HepG2 (cell line): ENCODE data around the gene MADCAM1. TPM values are rescaled to one million over a fixed set of nuclear protein-coding genes. Genes with fewer than 3 reads are reported as not detected.

Source experiments
- CREM ChIP-seq, 2 experiments: sonication (generic) in 1 of 2; formaldehyde crosslinking in 1 of 2; IDR thresholded peaks; 2 replicates each; pipeline versions ENCODE4 v1.4.0 to v1.6.1; 2016 to 2020; ENCODE audit warnings: antibody characterized with exemption in 1 of 2, mild to moderate bottlenecking in 1 of 2, missing genetic modification reagents in 1 of 2
- EEA1 ChIP-seq: sonication (generic); formaldehyde crosslinking; IDR thresholded peaks from 2 replicates; pipeline ENCODE4 v1.5.1; 2020; ENCODE audit warnings: mild to moderate bottlenecking, missing genetic modification reagents, borderline replicate concordance
- FOXA3 ChIP-seq: IDR thresholded peaks from 2 replicates; pipeline ENCODE4 v1.6.1; 2016; ENCODE audit warnings: missing genetic modification reagents, missing compliant biosample characterization
- FOXJ3 ChIP-seq: sonication (generic); formaldehyde crosslinking; IDR thresholded peaks from 2 replicates; pipeline ENCODE4 v1.4.0; 2020; ENCODE audit warnings: missing genetic modification reagents, mild to moderate bottlenecking, borderline replicate concordance
- HDAC6 ChIP-seq: fragments of 200-600 bp; sonication (generic); IDR thresholded peaks from 2 replicates; pipeline ENCODE4 v1.7.0; 2017; ENCODE audit warnings: mild to moderate bottlenecking, antibody characterized with exemption, low read length, low read depth
- KLF12 ChIP-seq: sonication (generic); formaldehyde crosslinking; IDR thresholded peaks from 2 replicates; pipeline ENCODE4 v1.4.0; 2020; ENCODE audit warnings: missing genetic modification reagents, borderline replicate concordance
- MED13 ChIP-seq: sonication (generic); formaldehyde crosslinking; IDR thresholded peaks from 2 replicates; pipeline ENCODE4 v1.5.0; 2020; ENCODE audit warnings: missing genetic modification reagents
- NCOR1 ChIP-seq: fragments of 200-600 bp; sonication (generic); IDR thresholded peaks from 2 replicates; pipeline ENCODE4 v1.7.0; 2017; ENCODE audit warnings: antibody characterized with exemption, low read length, borderline replicate concordance
- NR2F1 ChIP-seq, 2 experiments: fragments of 450-650 bp in 1 of 2; formaldehyde crosslinking in 1 of 2; IDR thresholded peaks; 2 replicates each; pipeline versions ENCODE4 v1.5.0 to v1.6.1; 2016 to 2020; ENCODE audit warnings: mild to moderate bottlenecking in 1 of 2, missing compliant biosample characterization in 1 of 2, missing genetic modification reagents in 1 of 2, moderate library complexity in 1 of 2
- NR2F6 ChIP-seq, 2 experiments: IDR thresholded peaks; 2 replicates each; pipeline ENCODE4 v1.6.1; 2016; ENCODE audit warnings: antibody characterized with exemption in 1 of 2, mild to moderate bottlenecking in 1 of 2
- SMAD3 ChIP-seq: sonication (generic); formaldehyde crosslinking; IDR thresholded peaks from 2 replicates; pipeline ENCODE4 v1.4.0; 2020; ENCODE audit warnings: missing genetic modification reagents
- SP1 ChIP-seq, 2 experiments: fragments of 450-650 bp in 1 of 2; sonication (generic) in 1 of 2; formaldehyde crosslinking in 1 of 2; IDR thresholded peaks; 2 replicates each; pipeline versions ENCODE4 v1.4.0 to v1.6.1; 2016 to 2020; ENCODE audit warnings: missing genetic modification reagents in 1 of 2
- STAT5B ChIP-seq: sonication (generic); formaldehyde crosslinking; IDR thresholded peaks from 2 replicates; pipeline ENCODE4 v1.4.0; 2020; ENCODE audit warnings: missing genetic modification reagents
- TSC22D2 ChIP-seq: sonication (generic); formaldehyde crosslinking; IDR thresholded peaks from 2 replicates; pipeline ENCODE4 v1.5.1; 2020; ENCODE audit warnings: missing genetic modification reagents, mild to moderate bottlenecking, borderline replicate concordance
- ZFP91 ChIP-seq: sonication (generic); formaldehyde crosslinking; IDR thresholded peaks from 2 replicates; pipeline ENCODE4 v1.9.0; 2022; ENCODE audit warnings: missing genetic modification reagents, mild to moderate bottlenecking, borderline replicate concordance
- ZNF160 ChIP-seq: sonication (generic); formaldehyde crosslinking; IDR thresholded peaks from 2 replicates; pipeline ENCODE4 v1.8.0; 2022; ENCODE audit warnings: mild to moderate bottlenecking, inconsistent platforms, missing genetic modification reagents
- ZNF251 ChIP-seq: sonication (generic); formaldehyde crosslinking; IDR thresholded peaks from 2 replicates; pipeline ENCODE4 v1.9.0; 2021; ENCODE audit warnings: mild to moderate bottlenecking, missing genetic modification reagents
- ZNF335 ChIP-seq: sonication (generic); formaldehyde crosslinking; IDR thresholded peaks from 2 replicates; pipeline ENCODE4 v1.4.0; 2020; ENCODE audit warnings: missing genetic modification reagents
- ZNF354B ChIP-seq: sonication (generic); formaldehyde crosslinking; IDR thresholded peaks from 2 replicates; pipeline ENCODE4 v1.8.0; 2022; ENCODE audit warnings: mild to moderate bottlenecking, missing genetic modification reagents
- ZNF670 ChIP-seq: sonication (generic); formaldehyde crosslinking; IDR thresholded peaks from 2 replicates; pipeline ENCODE4 v1.8.0; 2022; ENCODE audit warnings: mild to moderate bottlenecking, missing genetic modification reagents, borderline replicate concordance
- polyA plus RNA-seq, 8 experiments: library from polyadenylated mRNA; depleted of rRNA in 3 of 8; stranded (reverse) in 7 of 8; unstranded in 1 of 8; fragments of >200 nt; fragmentation: Illumina TruSeq in 4 of 8; extraction: Trizol in 4 of 8; gene quantifications; 2 replicates each; pipeline versions ENCODE4 v1.2.1 to v1.2.3, GENCODE V29; 2011 to 2016; ENCODE audit warnings: low read depth in 4 of 8, missing spikeins in 1 of 8, mixed read lengths in 1 of 8; ENCODE audit not compliant: insufficient read depth in 1 of 8
- total RNA-seq, 5 experiments: library from RNA; depleted of rRNA; stranded (reverse); fragments of >200 nt; fragmentation: Illumina TruSeq; extraction: Trizol; gene quantifications; 2 replicates each; pipeline ENCODE4 v1.2.3, GENCODE V29; 2016; ENCODE audit warnings: low read depth in 1 of 5
- TF ChIP-seq, protein P1 (sequence below): sonication (generic); formaldehyde crosslinking; conservative IDR thresholded peaks from 2 replicates; pipeline ENCODE4 v1.8.0; 2022; ENCODE audit warnings: low read depth, missing genetic modification reagents
- TF ChIP-seq, protein P2 (sequence below): IDR thresholded peaks from 2 replicates; pipeline ENCODE4 v1.4.0; 2020; ENCODE audit warnings: mild to moderate bottlenecking, missing genetic modification reagents

MADCAM1 gene
- total and polyA plus RNA-seq, 2 of the 13 experiments (the other 11 are each of a cell fraction or from before 2014, with no cell fraction given): 0.29 to 0.33 TPM

DNA sequence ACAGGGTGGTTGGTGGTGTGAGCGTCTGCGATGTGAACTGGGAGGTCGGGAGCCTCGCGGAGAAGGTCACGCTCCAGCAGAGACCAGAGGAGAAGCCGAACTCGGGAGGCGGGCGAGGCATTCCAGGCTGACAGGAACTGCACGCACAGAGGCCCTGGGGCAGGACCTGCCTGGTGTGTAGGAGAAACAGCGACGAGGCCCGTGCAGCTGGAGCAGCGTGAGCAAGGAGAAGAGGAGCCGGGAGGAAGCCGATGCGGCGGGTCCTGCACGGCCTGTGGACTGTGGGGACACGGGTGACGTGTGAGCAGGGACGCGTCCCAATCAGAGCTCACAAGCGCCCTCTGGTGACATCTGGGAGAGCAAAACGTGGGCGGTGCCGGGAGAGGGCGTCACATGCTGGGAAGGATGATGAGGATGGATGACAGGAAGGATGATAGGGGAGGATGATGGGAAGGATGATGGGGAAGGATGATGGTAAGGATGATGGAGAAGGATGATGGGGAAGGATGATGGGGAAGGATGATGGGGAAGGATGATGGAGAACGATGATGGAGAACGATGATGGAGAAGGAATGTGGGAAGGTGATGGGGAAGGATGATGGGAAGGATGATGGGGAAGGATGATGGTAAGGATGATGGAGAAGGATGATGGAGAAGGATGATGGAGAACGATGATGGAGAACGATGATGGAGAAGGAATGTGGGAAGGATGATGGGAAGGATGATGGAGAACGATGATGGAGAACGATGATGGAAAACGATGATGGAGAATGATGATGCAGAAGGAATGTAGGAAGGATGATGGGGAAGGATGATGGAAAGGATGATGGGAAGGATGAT lies 16.1 kb upstream of the MADCAM1 start (continued):
- TF ChIP-seq ZFP91 (CRISPR knock-in tag) (peak; percentile 53; the same call in 1 of the 2 replicates), FOXJ3 (CRISPR knock-in tag) (no peak), NCOR1 (no peak), TSC22D2 (CRISPR knock-in tag) (no peak), MED13 (CRISPR knock-in tag) (no peak), ZNF335 (CRISPR knock-in tag) (no peak), SP1 (IDR thresholded peaks at IDR 0.05) (0 out of 2 replicates have a peak, but pooled peaks have one; percentile 68), SP1 (CRISPR knock-in tag; IDR thresholded peaks at IDR 0.05) (peak; percentile 77), STAT5B (CRISPR knock-in tag) (no peak), ZNF354B (CRISPR knock-in tag) (no peak), ZNF160 (no peak), ZNF670 (CRISPR knock-in tag) (no peak), HDAC6 (no peak), EEA1 (CRISPR knock-in tag) (no peak), NR2F1 (CRISPR knock-in tag; IDR thresholded peaks at IDR 0.05) (no peak), CREM (IDR thresholded peaks at IDR 0.05) (peak; percentile 18; the same call in 1 of the 2 replicates), CREM (CRISPR knock-in tag; IDR thresholded peaks at IDR 0.05) (no peak), SMAD3 (CRISPR knock-in tag) (no peak), ZNF251 (CRISPR knock-in tag) (no peak), FOXA3 (0 out of 2 replicates have a peak, but pooled peaks have one; percentile 15), NR2F6 (IDR thresholded peaks at IDR 0.05) (no peak), NR2F6 (CRISPR knock-in tag; IDR thresholded peaks at IDR 0.05) (no peak), KLF12 (CRISPR knock-in tag) (no peak)
- TF ChIP-seq, protein P1, sequence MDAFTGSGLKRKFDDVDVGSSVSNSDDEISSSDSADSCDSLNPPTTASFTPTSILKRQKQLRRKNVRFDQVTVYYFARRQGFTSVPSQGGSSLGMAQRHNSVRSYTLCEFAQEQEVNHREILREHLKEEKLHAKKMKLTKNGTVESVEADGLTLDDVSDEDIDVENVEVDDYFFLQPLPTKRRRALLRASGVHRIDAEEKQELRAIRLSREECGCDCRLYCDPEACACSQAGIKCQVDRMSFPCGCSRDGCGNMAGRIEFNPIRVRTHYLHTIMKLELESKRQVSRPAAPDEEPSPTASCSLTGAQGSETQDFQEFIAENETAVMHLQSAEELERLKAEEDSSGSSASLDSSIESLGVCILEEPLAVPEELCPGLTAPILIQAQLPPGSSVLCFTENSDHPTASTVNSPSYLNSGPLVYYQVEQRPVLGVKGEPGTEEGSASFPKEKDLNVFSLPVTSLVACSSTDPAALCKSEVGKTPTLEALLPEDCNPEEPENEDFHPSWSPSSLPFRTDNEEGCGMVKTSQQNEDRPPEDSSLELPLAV: no peak
- TF ChIP-seq, protein P2, sequence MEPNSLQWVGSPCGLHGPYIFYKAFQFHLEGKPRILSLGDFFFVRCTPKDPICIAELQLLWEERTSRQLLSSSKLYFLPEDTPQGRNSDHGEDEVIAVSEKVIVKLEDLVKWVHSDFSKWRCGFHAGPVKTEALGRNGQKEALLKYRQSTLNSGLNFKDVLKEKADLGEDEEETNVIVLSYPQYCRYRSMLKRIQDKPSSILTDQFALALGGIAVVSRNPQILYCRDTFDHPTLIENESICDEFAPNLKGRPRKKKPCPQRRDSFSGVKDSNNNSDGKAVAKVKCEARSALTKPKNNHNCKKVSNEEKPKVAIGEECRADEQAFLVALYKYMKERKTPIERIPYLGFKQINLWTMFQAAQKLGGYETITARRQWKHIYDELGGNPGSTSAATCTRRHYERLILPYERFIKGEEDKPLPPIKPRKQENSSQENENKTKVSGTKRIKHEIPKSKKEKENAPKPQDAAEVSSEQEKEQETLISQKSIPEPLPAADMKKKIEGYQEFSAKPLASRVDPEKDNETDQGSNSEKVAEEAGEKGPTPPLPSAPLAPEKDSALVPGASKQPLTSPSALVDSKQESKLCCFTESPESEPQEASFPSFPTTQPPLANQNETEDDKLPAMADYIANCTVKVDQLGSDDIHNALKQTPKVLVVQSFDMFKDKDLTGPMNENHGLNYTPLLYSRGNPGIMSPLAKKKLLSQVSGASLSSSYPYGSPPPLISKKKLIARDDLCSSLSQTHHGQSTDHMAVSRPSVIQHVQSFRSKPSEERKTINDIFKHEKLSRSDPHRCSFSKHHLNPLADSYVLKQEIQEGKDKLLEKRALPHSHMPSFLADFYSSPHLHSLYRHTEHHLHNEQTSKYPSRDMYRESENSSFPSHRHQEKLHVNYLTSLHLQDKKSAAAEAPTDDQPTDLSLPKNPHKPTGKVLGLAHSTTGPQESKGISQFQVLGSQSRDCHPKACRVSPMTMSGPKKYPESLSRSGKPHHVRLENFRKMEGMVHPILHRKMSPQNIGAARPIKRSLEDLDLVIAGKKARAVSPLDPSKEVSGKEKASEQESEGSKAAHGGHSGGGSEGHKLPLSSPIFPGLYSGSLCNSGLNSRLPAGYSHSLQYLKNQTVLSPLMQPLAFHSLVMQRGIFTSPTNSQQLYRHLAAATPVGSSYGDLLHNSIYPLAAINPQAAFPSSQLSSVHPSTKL: 0 out of 2 replicates have a peak, but pooled peaks have one; percentile 16
